Muscle of leg (tissue), 11 donors: Measurements from ENCODE around the gene FRS3. TPM values are rescaled to one million over a fixed set of nuclear protein-coding genes. Genes with fewer than 3 reads are reported as not detected.

Source experiments
- DNase-seq: peaks from one replicate; pipeline ENCODE4 v3.0.0; 2013
- H3K27ac ChIP-seq: one replicate; pipeline ENCODE4 v1.5.1; 2013; ENCODE audit warnings: mild to moderate bottlenecking, low read length, control low read depth
- H3K27me3 ChIP-seq: one replicate; pipeline ENCODE4 v1.6.1; 2013; ENCODE audit warnings: low read length; ENCODE audit not compliant: control insufficient read depth, insufficient read depth
- H3K36me3 ChIP-seq: one replicate; pipeline ENCODE4 v1.6.1; 2013; ENCODE audit warnings: low read length; ENCODE audit not compliant: control insufficient read depth, insufficient read depth
- H3K4me1 ChIP-seq: one replicate; pipeline ENCODE4 v1.6.1; 2013; ENCODE audit warnings: low read length; ENCODE audit not compliant: control insufficient read depth, insufficient read depth
- H3K4me3 ChIP-seq: one replicate; pipeline ENCODE4 v1.5.1; 2013; ENCODE audit warnings: low read length, control low read depth
- H3K9me3 ChIP-seq: replicated peaks from 2 replicates; pipeline ENCODE4 v1.6.1; 2013; ENCODE audit warnings: low read depth, low read length; ENCODE audit not compliant: control insufficient read depth
- WGBS: methylation state at CpG from one replicate; pipeline ENCODE4 v1.1.5; 2013; ENCODE audit warnings: missing lambda C conversion rate; ENCODE audit not compliant: insufficient coverage; 5-methylcytosine and 5-hydroxymethylcytosine counted together
- polyA plus RNA-seq, 8 donors: library from polyadenylated mRNA; unstranded; fragments of 120-200 nt; gene quantifications; one replicate each; pipeline versions ENCODE4 v1.2.1 to v1.2.3, GENCODE V29; 2013; ENCODE audit warnings: inconsistent platforms in 1 of 8, low replicate concordance in 1 of 8; ENCODE audit not compliant: insufficient read length in 8 of 8, insufficient read depth in 1 of 8
- total RNA-seq: library from RNA; stranded (reverse); fragments of 120-200 nt; gene quantifications from one replicate; pipeline ENCODE4 v1.2.4, GENCODE V29; 2013

Gene FRS3
- total and polyA plus RNA-seq, 9 donors: 3.5 to 9.4 (median 7.3) TPM

DNA sequence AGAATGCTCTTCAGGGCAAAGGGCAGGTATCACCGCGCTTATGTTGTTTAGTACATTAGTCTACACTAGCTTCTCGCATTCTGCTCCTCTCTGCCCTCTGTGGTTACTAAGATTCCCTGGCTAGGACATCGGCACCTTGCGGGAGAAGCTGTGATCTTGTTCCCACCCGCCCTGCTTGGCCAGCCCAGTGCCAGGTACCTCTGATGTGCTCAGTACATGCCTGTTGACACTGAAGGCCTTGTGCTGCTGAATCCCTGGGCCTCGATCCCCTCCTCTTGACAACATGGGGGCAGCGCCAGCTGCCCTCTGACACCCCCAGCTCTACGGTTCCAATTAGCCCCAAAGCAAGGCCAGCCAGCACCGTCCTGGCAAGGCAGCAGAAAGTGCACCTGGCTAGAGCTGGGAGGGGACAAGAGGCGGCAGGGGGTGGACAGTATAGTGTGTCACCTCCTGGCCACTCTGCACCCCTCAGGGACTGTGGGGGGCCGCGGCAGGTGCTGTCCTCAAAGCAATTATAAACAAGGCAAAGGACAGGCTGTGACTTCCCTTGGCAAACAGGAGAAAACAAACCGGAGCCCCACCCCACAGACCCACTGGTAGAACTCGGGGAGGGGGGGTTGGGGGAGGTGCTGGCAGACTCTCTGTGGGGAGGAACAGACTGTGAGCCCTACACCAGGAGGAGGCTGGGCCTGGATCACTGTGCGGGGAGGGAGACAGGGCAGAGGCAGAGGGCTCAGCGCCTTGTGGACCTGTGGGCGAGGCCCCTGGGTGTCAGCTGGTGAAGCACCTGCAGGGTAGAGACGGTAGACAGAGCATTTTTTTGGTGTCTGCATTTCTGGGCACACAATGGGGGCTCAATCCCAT is 51.4 kb downstream of the FRS3 start:
- Histone ChIP-seq H3K36me3 (no peaks in the 10 kb centered on the region), H3K27ac (no peak overlapping the region), H3K4me1 (peaks cover 42% of the 10 kb centered on the region), H3K27me3 (no peaks in the 10 kb centered on the region), H3K4me3 (no peak overlapping the region), H3K9me3 (no peaks in the 10 kb centered on the region)
- WGBS: 80% methylated on average over 12 of the region's 19 CpGs
- DNase-seq: no peak

DNA sequence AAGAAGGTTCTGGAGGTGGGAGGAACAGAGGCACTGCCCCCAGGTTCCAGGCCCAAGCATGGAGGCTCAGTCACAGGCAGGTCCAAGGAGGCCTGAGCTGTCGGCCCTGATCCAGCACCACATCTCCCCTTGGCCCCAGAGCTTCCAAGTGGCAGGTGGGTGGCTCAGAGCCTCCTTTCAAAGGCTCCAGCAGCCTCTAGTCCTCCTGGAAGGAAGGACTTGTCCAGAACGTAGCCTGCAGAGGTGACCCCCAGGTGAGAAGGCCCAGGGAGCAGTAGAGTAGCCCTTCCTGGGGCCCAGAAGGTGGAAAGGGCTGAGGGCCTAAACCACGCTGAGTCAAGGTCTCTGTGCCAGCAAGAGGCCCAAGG is 52.0 kb downstream of the FRS3 start:
- Histone ChIP-seq H3K9me3 (no peaks in the 10 kb centered on the region), H3K27me3 (no peaks in the 10 kb centered on the region), H3K4me3 (no peak overlapping the region), H3K36me3 (no peaks in the 10 kb centered on the region), H3K27ac (no peak overlapping the region), H3K4me1 (peaks cover 39% of the 10 kb centered on the region)
- WGBS: 60% methylated on average over 2 of the region's 3 CpGs
- no peak for DNase-seq

DNA sequence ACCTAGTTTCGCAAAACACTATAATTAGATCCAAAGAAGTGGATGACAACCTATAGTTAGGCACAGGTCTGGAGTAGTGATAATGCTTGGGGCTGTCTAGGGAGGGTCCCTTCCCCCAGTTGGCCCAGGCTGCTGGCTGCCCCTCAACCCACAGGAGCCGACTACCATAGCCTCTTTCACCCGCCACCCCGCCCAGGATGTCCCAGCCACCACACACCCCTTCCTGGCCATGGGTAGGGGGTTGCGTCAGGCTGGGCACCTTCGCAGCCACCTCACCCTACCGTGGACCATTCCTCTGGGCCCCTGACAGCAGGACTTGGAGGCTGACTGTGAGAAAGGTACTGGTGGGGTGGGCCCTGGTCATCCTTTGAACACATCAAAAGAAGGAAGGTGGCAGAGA is 52.8 kb downstream of the FRS3 start:
- Histone ChIP-seq H3K4me1 (peaks cover 37% of the 10 kb centered on the region), H3K36me3 (no peaks in the 10 kb centered on the region), H3K9me3 (no peaks in the 10 kb centered on the region), H3K27me3 (no peaks in the 10 kb centered on the region), H3K27ac (no peak overlapping the region), H3K4me3 (no peak overlapping the region)
- no peak for DNase-seq
- no CpG with 5 or more reads among the region's 7 CpGs for WGBS

DNA sequence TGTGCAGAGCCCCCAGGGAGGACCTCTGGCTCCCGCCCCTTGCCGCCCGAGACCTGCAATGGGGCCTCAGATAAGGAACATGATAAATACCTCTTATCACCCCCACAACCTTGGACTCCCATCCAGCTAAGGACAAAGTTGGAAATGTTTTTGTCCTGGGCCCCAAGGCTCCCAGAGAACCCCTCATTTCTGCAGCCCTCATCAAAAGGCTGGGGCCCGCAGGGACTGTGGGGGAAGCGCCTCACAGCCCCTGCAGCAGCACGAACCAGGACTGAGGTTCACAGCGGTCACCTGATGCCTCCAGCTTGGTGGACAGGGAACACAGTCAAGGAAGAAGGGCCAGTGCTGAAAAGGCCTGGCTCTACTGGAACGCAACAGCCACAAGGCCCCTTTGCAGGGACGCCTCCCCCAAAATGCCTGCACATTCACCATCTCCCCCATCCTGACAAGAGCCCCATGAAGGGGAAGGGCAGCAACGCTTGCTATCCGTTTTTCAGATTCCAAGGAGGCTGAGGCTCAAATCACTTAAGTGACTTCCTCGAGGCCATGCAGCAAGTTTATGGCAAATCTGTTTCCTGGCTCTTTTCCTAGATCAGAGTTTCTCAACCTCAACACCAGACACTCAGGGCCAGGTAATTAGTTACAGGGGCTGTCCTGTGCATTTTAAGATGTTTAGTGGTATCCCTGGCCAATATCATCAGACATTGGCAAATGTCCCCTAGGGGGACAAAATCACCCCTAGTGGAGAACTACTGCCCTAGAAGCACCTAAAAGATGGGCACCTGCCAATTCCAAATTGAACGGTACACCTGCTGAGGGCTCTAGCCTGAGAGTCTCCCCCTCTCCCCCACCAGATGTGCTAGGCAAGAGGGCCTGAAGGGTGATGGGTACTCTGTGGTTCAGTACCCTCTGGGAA is 54.9 kb downstream of the FRS3 start:
- H3K27ac ChIP-seq: no peak overlapping the region
- H3K27me3 ChIP-seq: no peaks in the 10 kb centered on the region
- DNase-seq: no peak
- no peak overlapping the region for H3K4me3 ChIP-seq
- no peaks in the 10 kb centered on the region for H3K9me3 ChIP-seq
- H3K36me3 ChIP-seq: no peaks in the 10 kb centered on the region
- peaks cover 32% of the 10 kb centered on the region for H3K4me1 ChIP-seq
- WGBS: 27% methylated on average over 2 of the region's 13 CpGs

DNA sequence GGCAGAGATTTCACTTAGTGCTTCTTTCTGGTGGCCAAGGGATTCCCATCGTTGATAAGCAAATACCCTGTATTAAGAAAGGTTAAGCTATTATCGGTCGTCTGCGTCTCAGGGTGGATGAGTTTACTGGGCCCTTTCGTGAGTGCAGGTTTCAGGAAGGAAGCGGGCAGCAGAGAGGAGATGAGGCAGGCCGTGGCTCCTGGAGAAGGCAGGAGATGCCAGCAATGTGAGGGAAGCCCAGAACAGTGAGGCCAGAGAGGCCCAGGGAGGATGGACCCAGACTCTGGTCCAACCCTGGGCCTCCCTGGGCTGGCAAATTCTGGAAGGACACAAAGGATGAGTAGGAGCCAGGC is 55.5 kb downstream of the FRS3 start:
- 69% methylated on average over 7 of the region's 7 CpGs for WGBS
- no peaks in the 10 kb centered on the region for H3K36me3 ChIP-seq
- DNase-seq: no peak
- no peaks in the 10 kb centered on the region for H3K27me3 ChIP-seq
- no peaks in the 10 kb centered on the region for H3K9me3 ChIP-seq
- no peak overlapping the region for H3K27ac ChIP-seq
- H3K4me1 ChIP-seq: peaks cover 32% of the 10 kb centered on the region
- no peak overlapping the region for H3K4me3 ChIP-seq

DNA sequence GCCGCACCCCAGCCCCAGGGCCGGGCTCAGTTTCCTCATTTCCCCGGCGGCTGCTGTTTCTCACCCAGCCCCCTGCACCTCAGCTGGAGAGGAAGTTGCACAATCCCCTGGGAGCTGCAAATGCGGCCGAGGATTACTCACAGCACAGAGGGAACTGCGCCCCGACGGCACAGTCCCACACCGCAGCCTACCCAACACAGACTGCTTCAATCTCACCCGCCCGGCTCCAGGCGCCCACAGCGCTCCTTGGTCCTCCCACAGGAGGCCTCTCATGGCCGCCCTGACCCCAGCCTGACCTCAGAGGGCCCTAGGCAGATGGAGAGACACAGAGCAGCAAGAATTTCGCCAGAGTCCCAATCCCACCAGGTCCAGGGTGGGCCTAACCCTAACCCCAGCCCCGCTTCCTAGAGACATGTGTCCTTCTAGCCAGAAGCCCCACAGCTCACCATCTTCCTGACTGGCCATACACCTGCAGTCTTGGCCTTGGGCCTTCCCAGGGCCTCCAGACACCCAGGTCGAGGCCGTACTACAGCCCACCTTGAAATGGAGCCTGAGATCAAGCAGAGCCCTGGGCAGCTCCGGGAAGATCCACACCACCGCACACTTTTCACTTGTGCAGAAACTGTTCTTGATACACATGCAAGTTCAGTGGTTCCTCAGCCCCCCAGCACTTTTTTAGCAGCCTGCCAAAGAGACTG is 56.0 kb downstream of the FRS3 start:
- Histone ChIP-seq H3K9me3 (no peaks in the 10 kb centered on the region), H3K27ac (no peak overlapping the region), H3K4me3 (no peak overlapping the region), H3K4me1 (peaks cover 31% of the 10 kb centered on the region), H3K36me3 (no peaks in the 10 kb centered on the region), H3K27me3 (no peaks in the 10 kb centered on the region)
- DNase-seq: peak; percentile 81
- 31% methylated on average over 21 of the region's 21 CpGs for WGBS

DNA sequence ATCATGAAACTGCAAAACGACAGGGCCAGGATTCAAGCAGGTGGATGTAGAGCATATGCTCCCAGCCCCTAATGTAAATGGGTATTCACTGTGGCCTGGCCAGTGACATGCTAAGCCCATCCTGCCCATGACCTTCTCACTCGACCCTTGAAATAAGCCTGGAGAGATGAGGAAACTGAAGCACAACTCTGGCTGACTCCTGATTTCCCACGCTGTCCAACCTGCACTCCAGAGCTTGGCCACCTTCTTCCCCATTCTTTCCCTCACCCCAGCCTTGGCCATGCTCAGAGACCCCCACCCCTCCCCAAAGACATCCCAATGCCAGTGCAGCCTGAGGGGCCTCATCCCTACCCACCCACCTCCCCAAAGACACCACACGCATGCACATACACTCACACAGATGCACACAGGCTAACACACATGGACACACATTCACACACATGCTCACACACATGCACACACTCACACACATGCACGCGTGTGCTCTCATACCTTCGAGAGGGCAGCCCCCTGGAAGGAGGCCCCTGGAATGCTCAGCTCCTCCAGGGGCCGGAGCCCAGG is 56.7 kb downstream of the FRS3 start:
- Histone ChIP-seq H3K4me1 (peaks cover 27% of the 10 kb centered on the region), H3K4me3 (no peak overlapping the region)
- 59% methylated on average over 8 of the region's 8 CpGs for WGBS

DNA sequence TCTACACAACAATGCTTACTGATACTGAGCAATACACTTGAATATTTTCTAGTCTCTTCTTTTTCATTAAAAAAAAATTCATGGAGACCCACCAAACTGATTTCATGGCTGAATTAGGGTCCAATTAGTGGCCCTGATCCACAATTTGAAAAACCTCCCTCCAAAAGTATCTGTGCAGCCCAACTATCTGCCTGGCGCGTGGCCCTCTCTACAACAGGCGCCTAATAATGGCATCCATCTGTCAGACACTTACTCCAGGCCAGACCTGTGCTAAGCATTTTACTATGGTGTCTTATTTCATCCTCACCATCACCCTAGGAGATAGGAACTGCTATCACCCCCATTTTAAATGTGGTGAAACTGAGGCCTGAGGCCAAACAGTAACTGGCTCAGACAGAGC is 58.3 kb downstream of the FRS3 start:
- Histone ChIP-seq H3K27ac (no peak overlapping the region), H3K36me3 (no peaks in the 10 kb centered on the region), H3K27me3 (no peaks in the 10 kb centered on the region), H3K9me3 (no peaks in the 10 kb centered on the region), H3K4me3 (no peak overlapping the region), H3K4me1 (peaks cover 40% of the 10 kb centered on the region)
- no CpG with 5 or more reads among the region's 3 CpGs for WGBS
- DNase-seq: no peak

More for the DNA sequence above, 56.7 kb downstream of the FRS3 start:
- Histone ChIP-seq H3K9me3 (no peaks in the 10 kb centered on the region), H3K36me3 (no peaks in the 10 kb centered on the region), H3K27ac (no peak overlapping the region), H3K27me3 (no peaks in the 10 kb centered on the region)
- no peak for DNase-seq

DNA sequence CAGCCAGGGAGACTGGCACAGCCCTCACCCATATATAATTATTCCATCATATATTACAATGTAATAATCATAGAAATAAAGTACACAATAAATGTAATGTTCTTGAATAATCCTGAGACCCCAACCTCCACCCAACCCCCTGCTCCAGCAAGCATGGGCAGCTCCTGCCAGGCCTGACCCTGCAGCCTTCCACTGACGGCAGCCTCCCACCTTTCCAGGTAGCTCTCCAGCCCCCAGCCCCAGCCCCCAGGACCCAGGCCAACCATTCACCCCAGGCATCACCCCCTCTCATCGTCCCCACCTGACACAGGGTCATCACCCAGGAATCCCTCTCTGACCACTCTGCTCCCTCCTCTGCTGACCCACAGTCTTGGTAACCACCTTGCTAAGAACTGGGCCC is 58.9 kb downstream of the FRS3 start:
- no peak for DNase-seq
- no peaks in the 10 kb centered on the region for H3K36me3 ChIP-seq
- no peak overlapping the region for H3K4me3 ChIP-seq
- H3K9me3 ChIP-seq: no peaks in the 10 kb centered on the region
- WGBS: 86% methylated on average over 2 of the region's 2 CpGs
- H3K4me1 ChIP-seq: peaks cover 44% of the 10 kb centered on the region
- H3K27me3 ChIP-seq: no peaks in the 10 kb centered on the region
- no peak overlapping the region for H3K27ac ChIP-seq

DNA sequence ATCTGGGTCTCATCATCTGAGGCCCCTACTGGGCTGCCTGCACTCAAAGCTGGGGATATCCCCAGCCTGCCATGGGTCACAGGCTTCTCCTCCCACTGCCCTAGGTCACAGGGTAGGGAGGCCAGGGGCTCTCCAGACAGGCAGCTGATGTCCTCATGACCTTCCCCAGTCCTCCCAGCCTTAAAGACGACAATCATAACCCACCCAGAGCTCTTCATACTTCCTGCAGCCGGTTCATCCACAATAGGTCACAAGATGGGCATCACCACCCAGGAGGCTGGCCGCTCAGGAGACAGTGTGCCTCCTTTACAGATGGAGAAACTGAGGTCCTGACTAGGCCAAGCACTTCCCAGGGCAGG is 59.5 kb downstream of the FRS3 start:
- Histone ChIP-seq H3K27me3 (no peaks in the 10 kb centered on the region), H3K36me3 (no peaks in the 10 kb centered on the region), H3K4me3 (no peak overlapping the region), H3K9me3 (no peaks in the 10 kb centered on the region), H3K4me1 (peaks cover 43% of the 10 kb centered on the region), H3K27ac (no peak overlapping the region)
- WGBS: 90% methylated on average over 3 of the region's 3 CpGs
- no peak for DNase-seq
